DMS53 (cell line): Measurements from ENCODE around the gene MVB12B.

Experiments
- DNase-seq: peaks from one replicate; lab custom pipeline; 2025; lab: John Stamatoyannopoulos, UW

The MVB12B gene

DNA sequence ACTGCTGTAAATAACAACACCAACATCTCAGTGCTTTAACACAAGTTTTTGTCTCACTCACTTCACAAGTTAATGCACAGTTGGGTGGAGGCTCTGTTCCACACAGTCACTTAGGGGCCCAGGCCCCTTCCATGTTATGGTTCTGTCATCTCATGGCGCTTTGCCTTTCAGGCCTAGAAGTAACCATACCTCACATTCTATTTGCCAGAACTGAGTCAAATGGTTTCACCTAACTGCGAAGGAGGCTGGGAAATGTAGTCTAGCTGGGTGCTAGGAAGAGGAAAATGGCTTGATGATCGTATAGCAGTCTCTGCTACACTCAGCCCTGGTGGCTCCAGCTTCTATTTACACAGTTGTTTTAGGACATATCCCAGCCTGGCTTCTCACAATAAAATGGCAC is 23.1 kb upstream of the MVB12B start:
- no peak for DNase-seq

DNA sequence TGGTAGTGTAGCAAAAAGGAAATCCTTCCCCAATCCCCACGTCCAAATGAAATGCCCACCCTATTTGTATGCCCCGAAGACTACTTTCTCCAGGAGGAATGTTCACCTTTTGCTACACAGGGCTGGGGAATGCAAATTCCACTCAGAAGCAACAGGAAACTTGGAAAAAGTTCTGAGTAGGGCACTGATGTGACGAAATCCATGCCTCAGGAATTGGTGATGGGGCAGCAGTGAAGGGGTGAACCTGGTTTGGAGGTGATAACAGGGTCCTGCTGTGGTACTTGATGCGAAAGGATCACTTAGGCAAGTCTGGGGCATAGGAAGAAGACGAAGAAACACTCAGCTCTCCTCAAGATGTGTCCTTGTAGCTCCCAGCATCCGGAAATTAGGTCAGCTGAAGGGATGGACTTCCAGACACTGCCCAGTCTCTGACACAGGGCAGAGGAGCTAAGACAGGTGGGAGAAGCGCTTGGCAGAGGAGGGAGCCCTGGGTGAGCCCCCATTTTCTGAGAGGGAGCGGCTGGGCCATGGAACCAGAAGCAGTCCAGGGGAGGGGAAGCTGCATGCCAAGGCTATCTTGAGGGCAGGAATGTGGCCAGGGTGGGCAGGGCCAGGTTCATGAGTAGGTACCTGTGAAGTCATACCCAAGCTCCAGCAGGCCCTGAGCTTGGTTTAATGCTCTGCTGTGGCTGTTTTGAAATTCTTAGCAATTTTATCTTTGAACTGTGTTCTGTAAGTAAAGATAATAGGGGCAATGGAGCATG is 22.2 kb upstream of the MVB12B start:
- DNase-seq: no peak

DNA sequence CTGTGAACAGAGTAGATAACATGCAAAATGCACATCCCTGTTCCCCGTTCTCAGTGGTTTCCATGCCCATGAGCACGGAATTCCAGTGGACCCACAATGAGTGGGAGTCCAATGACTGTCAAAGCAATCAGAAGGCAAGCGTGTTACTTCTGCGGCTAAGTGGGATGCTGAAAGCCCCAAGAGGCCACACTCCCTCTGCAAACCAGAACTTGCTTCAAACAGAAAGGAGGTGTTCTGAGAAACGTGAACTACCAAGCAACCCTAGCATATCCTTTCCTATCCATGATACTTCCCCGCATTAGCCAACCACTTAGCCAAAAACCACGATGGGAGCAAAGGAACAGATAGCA is 21.7 kb upstream of the MVB12B start:
- no peak for DNase-seq

DNA sequence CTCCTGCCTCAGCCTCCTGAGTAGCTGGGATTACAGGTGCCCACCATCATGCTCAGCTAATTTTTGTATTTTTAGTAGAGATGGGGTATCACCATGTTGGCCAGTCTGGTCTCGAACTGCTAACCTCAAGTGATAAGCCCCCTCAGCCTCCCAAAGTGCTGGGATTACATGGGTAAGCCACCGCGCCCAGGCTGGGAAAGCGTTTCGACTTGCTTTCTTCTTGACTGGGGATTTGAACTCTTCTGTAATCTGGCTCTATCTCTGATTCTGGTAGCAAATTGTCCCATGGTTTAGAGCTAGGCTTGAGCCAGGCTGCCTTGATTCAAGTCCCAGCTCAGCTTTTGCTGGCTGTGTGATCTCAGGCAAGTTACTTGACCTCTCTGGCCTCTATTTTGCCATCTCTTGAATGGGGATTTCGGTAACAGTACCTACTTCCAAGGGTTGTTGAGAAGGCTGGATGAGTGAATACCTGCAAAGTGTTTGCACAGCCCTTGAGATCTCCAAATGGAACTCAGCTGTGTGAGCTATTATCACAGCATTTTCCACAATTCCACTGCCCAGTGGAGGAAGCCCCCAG is 20.5 kb upstream of the MVB12B start:
- peak; percentile 17 for DNase-seq

DNA sequence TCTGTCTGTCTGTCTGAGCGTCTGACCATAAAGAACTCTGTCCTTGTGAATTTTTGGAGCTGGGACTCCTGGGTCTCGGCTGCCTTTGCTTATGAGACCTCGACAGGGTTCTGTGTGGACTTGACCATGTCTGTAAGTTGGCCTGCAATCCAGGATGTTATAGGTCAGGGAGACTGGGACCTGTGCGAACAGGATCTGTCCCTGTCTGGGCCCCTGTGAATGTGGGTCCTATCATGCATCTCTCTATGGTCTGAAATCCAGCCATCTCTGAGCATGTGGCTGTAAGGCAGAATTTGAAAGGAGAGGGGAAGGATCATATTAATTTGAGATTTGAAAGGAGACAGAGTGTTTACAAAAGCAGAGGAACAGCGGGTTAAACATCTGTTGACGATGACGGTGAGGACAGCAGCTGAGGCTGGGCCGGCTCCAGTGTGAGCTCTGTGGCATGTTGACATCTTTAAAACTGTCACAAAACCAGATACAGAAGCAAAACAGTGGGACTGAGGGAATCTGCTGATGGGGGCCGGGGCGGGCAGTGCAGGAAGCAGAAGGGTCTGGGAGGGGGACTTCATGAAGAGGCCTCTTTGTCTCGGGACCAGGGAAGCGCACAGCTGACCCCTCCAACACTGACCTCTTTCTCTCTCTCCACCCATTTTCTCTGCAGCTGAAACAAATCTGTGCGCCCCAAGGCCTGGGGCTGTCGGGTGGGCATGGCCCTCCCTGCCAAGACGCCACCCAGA is 19.1 kb upstream of the MVB12B start:
- no peak for DNase-seq

DNA sequence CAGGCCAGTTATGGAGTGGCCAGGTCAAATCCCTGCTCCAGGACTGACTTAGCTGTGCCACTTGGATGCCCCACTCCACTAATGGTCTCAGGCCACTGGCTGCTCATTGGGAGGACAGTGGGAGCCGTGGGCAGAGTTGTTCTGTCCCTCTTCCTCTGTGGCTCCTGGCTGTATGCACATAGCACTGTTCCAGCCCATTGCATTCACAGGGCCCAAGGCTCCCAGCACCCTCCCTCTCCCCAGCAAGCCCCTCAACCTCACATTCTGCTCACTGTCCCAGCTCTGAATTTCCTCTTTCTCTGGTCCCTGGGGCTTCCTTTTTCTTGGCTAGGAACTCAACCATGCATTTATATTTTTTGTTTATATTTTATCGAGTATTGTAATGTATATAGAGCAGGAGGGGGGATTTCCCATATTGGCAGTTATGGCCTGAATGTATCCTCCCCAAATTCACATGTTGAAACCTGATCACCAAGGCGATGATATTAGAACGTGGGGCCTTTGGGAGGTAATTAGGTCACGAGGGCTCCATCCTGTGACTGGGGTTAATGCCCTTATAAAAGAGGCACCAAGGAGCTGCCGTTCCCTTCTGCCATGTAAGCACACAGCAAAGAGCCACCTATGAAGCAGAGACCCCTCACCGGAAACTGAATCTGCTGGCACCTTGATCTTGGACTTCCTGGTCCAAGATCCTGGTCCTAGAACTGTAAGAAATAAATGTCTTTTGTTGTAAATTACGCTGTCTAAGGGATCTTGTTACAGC is 17.0 kb upstream of the MVB12B start:
- no peak for DNase-seq

DNA sequence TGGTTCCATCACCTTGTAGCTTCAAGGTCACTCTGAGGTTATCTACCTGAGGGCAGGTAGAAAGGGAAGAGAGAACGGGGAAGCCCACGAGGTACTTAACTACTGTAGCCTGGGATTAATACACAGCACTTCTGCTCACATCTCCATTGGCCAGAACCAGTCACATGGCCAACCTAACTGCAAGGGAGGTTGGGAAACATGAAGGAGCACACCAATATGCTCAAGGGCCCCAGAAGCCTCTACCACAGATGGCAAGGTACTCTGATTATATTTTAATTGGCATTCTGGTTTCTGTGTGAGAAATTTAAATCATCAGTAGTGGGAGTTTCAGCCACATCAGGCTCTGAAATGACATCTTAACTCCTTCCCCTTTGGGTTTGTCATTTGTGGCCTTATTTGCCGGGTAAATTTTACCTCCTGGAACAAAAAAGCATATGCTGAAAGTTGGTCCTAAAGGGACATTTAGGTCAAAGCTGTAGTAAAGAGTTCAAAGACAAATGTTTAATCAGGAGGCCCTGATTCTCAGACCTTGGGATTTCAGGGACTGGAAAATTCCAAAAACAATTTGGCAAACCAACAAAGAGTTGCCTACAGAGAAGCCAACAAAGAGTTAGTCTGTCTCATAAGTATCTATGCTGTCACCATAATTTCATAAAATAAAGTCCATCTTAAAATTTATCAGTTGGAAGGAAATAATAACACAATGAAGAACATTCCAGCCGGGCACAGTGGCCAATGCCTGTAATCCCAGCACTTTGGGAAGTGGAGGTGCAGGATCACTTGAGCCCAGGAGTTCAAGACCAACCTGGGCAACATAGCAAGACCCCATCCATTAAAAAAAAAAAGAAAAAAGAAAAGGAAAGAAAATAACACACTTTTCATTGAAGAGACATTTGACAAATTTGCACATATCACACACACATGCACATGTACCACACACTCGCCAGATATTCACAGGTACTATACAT is 13.8 kb upstream of the MVB12B start:
- no peak for DNase-seq

DNA sequence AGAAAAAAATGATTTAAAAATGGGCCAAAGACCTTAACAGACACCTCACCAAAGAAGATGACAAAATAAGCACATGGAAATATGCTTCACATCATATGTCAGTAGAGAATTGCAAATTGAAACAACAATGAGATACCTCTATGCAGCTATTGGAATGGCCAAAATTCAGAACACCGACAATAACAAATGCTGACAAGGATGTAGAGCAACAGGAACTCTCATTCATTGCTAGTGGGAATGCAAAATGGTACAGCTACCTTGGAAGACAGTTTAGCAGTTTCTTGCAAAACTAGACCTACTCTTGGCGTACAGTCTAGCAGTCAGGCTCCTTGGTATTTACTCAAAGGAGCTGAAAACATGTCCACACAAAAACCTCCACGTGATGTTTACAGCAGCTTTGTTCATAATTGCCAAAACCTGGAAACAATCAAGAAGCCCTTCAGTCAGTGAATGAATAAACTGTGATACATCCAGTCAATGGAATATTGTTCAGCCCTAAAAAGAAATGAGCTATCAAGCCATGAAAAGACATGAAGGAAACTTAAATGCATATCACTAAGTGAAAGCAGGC is 10.5 kb upstream of the MVB12B start:
- no peak for DNase-seq

DNA sequence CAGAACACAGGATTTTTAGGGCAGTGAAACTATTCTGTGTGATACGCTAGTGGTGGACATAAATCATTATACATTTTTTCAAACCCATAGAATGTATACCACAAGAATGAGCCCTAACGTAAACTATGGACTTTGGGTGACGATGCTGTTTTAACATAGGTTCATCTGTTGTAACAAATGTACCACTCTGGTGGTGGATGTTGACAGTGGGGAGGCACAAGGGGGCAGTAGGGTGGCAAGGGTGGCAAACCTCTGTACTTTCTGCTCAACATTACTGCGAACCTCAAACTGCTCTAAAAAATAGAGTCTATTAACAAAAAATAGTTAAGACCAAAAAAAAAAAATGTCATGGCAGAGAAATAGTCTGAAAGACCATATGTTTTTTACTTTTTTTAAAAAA is 9.1 kb upstream of the MVB12B start:
- DNase-seq: peak; percentile 13

DNA sequence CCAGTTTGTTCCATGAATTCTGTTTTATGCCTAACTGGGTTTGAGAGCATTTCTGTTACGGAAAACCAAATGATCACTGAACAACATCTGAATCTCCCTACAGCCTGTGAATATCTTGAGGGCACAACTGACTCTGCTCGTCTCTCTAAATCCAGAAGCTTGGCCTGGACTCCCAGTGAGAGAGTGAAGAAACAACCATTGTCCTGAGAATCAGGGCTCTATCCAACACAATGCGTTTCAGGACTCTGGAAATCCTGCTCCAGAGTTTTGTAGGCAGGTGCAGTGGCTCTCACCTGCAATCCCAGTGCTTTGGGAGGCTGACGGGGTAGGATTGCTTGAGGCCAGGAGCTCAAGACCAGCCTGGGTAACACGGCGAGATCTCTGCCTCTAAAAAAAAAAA is 7.8 kb upstream of the MVB12B start:
- no peak for DNase-seq

DNA sequence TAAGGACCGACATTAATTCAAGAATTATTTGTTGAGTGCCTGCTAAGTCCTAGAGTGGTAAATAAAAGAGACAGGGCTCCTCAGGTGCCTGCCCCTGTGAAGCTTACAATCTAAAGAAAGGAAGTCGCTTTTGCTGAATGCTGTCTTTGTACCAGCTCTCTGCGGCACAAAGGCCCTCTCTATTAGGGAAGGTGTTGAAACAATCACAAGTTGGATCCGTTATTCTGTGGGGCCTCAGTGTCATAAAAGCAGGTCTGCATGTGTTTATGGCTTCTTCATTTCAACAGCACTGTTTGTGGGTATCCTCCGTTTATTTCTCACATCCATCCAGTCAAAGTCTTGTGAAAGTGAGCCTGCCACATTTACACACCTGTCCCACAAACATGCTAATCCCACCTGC is 7.0 kb upstream of the MVB12B start:
- no peak for DNase-seq

DNA sequence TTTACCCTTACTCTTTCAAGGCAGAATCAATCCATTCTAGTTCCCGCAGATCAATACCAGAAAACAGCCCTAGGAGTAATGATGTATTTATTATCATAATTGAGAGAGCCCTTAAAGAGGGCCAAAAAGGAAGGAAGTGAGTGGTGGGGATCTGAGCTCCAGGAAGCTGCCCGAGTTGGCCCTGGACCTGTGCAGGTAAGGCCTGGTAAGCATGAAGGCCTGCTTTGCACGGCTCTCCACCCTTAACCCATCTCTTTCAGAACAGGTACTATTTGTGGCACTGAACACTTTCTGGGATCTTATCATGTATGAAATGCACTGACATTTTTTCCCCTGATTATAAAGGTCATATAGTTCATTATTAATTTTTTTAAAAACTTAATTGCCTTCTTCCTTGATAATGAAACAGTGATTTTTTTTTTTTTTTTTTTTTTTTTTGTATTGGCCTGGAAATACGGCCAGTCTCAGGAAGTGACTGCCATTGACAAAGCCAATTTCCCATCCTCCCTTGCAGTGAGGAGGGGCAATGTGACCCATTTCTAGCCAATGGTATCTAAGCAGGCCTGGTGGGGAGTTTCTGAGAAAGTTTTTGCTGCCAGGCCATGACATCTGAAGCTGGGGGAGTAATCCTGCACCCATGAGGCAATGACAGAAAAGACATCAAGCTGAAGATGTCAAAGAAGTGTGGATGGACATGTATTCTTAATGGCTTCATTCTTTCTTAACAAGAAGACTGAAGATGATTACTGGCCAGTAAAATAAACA is 6.3 kb upstream of the MVB12B start:
- no peak for DNase-seq

DNA sequence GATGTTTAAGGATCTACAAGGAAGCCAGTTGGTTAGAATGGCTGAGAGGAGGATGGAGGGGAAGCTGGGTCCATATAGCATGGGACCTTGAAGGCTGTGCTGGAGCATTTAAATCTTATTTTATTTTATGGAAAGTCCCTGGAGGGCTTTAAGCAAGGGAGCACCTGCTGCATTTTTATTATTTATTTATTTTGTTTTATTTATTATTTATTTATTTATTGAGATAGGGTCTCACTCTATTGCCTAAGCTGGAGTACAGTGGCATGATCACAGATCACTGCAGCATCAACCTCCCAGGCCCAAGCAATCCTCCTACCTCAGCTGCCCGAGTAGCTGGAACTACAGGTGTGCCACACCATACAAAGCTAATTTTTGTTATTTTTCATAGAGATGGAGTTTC is 4.9 kb upstream of the MVB12B start:
- no peak for DNase-seq

DNA sequence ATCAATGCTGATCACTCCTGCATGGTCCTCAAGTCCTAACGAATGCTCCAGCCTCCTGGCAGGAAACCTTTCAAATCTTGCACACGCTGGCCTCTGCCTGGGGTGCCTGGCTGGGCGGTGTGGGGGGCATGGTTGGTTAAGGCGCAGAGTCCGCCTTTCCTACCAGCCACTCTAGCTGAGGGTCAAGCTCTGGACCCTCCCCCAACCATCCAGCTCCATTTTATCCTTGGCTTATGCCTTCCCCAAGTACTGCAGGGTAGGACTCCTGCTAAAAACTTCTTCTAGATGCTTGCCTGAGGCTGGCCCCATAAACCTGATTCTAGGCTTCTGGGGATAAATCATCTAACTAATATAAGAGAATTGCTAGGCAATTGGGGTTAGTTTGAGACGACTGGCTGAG is 808 bp upstream of the MVB12B start:
- DNase-seq: no peak

DNA sequence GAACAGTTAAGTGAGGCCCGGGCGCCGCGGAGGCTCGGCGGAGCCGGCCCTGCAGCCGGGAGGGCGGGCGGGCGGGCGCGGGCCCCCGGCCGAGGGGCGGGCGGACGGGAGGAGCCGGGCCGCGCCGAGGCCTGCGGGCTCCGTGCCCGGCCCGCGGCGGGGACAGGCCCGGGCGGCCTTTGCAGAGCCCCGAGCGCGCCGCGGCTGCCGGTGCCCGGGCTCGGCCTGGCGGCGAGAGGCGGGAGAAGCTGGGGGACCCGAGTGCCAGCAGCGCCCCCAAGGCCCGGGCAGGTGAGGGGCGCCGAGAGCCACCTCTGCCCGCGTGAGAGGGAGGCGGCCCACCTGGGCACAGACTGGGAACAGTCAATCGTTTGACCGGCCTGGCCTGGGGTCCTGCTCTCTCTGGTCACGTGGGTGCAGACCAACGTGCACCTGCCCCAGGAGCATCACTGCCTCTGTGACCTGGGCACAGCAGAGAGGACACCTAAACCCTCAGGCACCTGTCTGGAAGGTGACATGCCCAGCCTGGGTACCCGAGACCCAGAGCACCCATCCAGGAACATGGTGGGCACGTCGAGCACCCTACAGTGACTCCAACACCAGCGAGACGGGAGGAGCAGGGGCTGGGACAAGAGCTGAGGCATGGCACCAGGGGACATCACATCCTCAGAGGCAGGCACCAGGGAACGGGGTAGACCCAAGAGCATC is 531 bp downstream of the MVB12B start:
- DNase-seq: peak; percentile 73

DNA sequence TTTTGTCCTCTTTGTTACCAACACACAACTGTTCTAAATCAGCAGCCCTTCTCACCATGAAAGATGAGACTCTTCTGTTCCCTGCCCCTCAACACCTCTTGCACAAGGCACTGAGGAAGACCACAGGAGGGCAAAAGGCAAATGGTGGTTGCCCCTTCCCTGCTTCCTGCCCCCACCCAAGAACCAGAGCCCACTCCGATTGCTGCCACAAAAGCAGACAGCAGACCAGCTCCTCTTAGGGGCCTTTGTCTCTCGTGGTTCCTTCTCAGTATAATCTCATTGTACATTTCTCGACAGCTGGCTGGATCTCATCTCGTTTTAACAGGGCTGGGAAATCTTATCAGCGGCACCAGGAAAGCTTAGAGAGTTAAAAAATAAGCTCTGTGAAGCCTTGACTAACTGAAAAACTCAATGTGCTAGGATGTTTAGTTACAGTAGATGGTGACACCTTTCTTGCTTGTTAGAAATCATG is 1.1 kb downstream of the MVB12B start:
- no peak for DNase-seq

DNA sequence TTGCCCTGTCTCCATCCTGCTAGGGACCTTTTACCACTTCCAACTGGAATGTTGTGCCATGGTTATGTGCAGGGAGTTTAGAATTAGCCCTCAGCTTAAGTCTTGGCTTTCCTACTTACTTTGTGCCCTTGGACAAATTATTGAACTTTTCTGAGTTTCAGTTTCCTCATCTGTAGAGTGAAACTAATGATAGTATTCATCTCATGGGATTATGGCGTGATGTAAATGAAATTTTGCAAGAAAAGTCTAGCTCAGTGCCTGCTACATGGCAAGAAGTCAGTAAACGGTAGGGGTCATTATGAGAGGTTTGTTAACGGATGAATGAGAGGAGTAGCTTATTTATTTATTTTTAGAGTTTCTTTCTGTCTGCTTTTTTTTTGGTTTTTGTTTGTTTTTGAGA is 1.8 kb downstream of the MVB12B start:
- no peak for DNase-seq

DNA sequence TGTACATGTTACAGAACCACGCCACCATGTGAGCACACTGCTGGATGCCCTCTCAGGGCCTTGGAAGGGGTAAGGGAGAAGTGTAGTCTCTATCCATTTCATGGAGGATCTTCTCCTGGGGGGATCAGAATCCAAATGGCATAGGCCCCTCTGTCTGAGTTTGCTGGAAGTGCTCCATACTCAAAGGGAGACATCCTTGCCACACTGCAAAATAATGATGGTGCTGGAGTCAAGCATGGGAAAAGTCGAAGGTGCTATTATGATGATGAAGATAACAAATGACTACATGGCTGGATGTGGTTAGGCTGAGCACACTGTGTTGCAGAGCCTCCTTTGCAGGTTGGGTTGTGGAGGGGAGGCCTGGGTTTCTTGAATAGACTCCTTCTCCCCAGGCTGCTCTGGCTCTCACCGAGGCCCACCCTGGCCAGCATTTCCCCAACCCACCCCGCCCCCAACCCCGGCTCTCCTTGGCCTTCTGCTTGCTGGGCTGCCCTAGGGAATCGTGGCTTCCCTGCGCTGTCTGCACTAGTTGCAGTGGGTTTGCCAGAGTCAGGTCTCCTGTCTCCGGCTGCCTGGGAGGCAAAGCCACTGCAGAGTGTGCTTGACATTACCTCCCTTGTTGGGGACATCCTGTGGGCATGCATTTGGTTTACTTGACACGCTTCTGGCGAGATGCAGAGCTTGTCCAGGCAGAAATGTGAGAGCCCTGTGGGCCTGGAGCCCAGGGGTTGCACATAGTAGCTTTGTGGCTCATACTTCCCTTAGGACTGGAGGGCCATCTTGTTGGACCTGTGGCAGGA is 3.0 kb downstream of the MVB12B start:
- DNase-seq: no peak

DNA sequence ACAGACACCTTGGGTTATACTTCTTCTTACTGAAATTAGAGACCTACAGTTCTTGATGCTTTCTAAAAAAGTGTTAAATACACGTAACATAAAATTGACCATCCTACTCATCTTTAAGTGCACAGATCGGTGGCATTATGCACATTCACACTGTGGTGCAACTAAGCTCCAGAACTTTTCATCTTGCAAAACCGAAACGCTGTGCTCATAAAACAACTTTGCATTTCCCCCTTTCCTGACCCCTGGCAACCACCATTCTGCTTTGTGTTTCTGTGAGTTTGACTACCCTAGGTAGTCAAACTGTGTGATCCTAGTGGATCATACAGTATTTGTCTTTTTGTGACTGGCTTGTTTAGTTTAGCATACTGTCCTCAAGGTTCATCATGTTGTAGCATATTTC is 3.9 kb downstream of the MVB12B start:
- no peak for DNase-seq
